Mesothelial cell of epicardium (in vitro differentiated cells): Measurements from ENCODE around the gene AGT. TPM values are rescaled to one million over a fixed set of nuclear protein-coding genes. Genes with fewer than 3 reads are reported as not detected.
"Not testable (repeated sequence)": the region's sequence is repeated elsewhere in the genome, so short reads cannot be mapped to it uniquely, and the experiment has no call there.

Source experiments
- DNase-seq, 2 experiments: peaks; one replicate each; pipeline ENCODE4 v3.0.0; 2021; ENCODE audit warnings: low spot score in 2 of 2; ENCODE audit not compliant: unreplicated experiment in 2 of 2
- H3K27ac Mint-ChIP-seq: 2 replicates; pipeline ENCODE4 v1.8.0; 2021; ENCODE audit warnings: mixed read lengths
- H3K27me3 Mint-ChIP-seq: 2 replicates; pipeline ENCODE4 v1.8.0; 2021; ENCODE audit warnings: low read depth, mixed read lengths
- H3K36me3 Mint-ChIP-seq: 2 replicates; pipeline ENCODE4 v1.8.0; 2021; ENCODE audit warnings: mixed read lengths
- H3K4me1 Mint-ChIP-seq: 2 replicates; pipeline ENCODE4 v1.8.0; 2021; ENCODE audit warnings: mixed read lengths
- H3K4me3 Mint-ChIP-seq: 2 replicates; pipeline ENCODE4 v1.8.0; 2021; ENCODE audit warnings: mild to moderate bottlenecking, moderate library complexity, mixed read lengths
- H3K9me3 Mint-ChIP-seq: 2 replicates; pipeline ENCODE4 v1.8.0; 2021; ENCODE audit warnings: mixed read lengths
- CTCF ChIP-seq: fragments of 200-600 bp; sonication (generic); IDR thresholded peaks from one replicate; pipeline ENCODE4 v1.5.0; 2021; ENCODE audit warnings: antibody characterized with exemption; ENCODE audit not compliant: unreplicated experiment
- total RNA-seq: library from RNA; stranded (reverse); gene quantifications from 3 replicates; pipeline ENCODE4 v1.2.1, GENCODE V29; 2021

Gene AGT
- total RNA-seq, 1 donor from 2014 or later: 1.1 TPM

- H3K27me3 Mint-ChIP-seq: no peaks in the 10 kb centered on the region
- H3K27ac Mint-ChIP-seq: no peak overlapping the region
- peaks cover 8% of the 10 kb centered on the region for H3K4me1 Mint-ChIP-seq
- peaks cover 46% of the 10 kb centered on the region for H3K36me3 Mint-ChIP-seq
- H3K4me3 Mint-ChIP-seq: no peak overlapping the region
- no peak for TF ChIP-seq CTCF
- no peak for DNase-seq
- peaks cover 30% of the 10 kb centered on the region for H3K9me3 Mint-ChIP-seq
These were observed 55.2 kb downstream of the AGT start for GRCh38 chr1:230658691-230659090.

- H3K4me3 Mint-ChIP-seq, H3K27me3 Mint-ChIP-seq, DNase-seq, H3K4me1 Mint-ChIP-seq, H3K27ac Mint-ChIP-seq: not testable (repeated sequence)
- H3K36me3 Mint-ChIP-seq: peaks cover 46% of the 10 kb centered on the region
- peaks cover 34% of the 10 kb centered on the region for H3K9me3 Mint-ChIP-seq
These were observed 55.8 kb downstream of the AGT start for GRCh38 chr1:230658103-230658502.

GRCh38 chr1:230656719-230657118, 57.2 kb downstream of the AGT start:
- H3K36me3 Mint-ChIP-seq: peaks cover 55% of the 10 kb centered on the region
- not testable (repeated sequence) for H3K27ac Mint-ChIP-seq, H3K27me3 Mint-ChIP-seq, H3K4me3 Mint-ChIP-seq, H3K4me1 Mint-ChIP-seq, DNase-seq
- H3K9me3 Mint-ChIP-seq: peaks cover 47% of the 10 kb centered on the region

Other genes starting within 250 kb of the AGT start
- gene COG2, start 71.6 kb downstream of the AGT start, total RNA-seq: 22.4 to 23.6 TPM (median 23.0 TPM) in 3 replicates
- gene CAPN9, start 33.3 kb upstream of the AGT start, total RNA-seq: 0.44 to 0.78 TPM (median 0.77 TPM) in 3 replicates
- gene C1orf198, start 154.4 kb upstream of the AGT start, total RNA-seq: 143 to 151 TPM (median 149 TPM) in 3 replicates